ENCODE measurements around the gene KCNG2. TPM values are rescaled to one million over a fixed set of nuclear protein-coding genes. Genes with fewer than 3 reads are reported as not detected.

Gene KCNG2
- total RNA-seq, 1 experiment from 2014 or later, result not detected

GRCh38 chr18:79936641-79937040 is 138.9 kb downstream of the KCNG2 start:
- DNase-seq (ENCODE audit: low read depth), result no peak

GRCh38 chr18:79937103-79937860 is 139.5 kb downstream of the KCNG2 start:
- no peak for DNase-seq (ENCODE audit: low read depth)

GRCh38 chr18:79938196-79938595 is 140.5 kb downstream of the KCNG2 start:
- DNase-seq (ENCODE audit: low read depth), result no peak

- no peak for DNase-seq (ENCODE audit: low read depth)
These were observed 141.4 kb downstream of the KCNG2 start for GRCh38 chr18:79939096-79939495.

- no peak for DNase-seq (ENCODE audit: low read depth)
These were observed 142.5 kb downstream of the KCNG2 start for GRCh38 chr18:79940126-79940813.

GRCh38 chr18:79940814-79941472 is 143.2 kb downstream of the KCNG2 start:
- DNase-seq (ENCODE audit: low read depth), result no peak

- no peak for DNase-seq (ENCODE audit: low read depth)
These were observed 143.9 kb downstream of the KCNG2 start for GRCh38 chr18:79941473-79942119.

GRCh38 chr18:79942211-79942610 is 144.5 kb downstream of the KCNG2 start:
- DNase-seq (ENCODE audit: low read depth), result no peak

- no peak for DNase-seq (ENCODE audit: low read depth)
These were observed 145.3 kb downstream of the KCNG2 start for GRCh38 chr18:79942786-79943607.

GRCh38 chr18:79943608-79944125 is 145.9 kb downstream of the KCNG2 start:
- DNase-seq (ENCODE audit: low read depth), result no peak

- no peak for DNase-seq (ENCODE audit: low read depth)
These were observed 146.5 kb downstream of the KCNG2 start for GRCh38 chr18:79944126-79944731.

- DNase-seq (ENCODE audit: low read depth), result no peak
These were observed 147.0 kb downstream of the KCNG2 start for GRCh38 chr18:79944746-79945117.

- no peak for DNase-seq (ENCODE audit: low read depth)
These were observed 147.6 kb downstream of the KCNG2 start for GRCh38 chr18:79945118-79946042.

GRCh38 chr18:79947054-79947755 is 149.5 kb downstream of the KCNG2 start:
- DNase-seq (ENCODE audit: low read depth), result no peak

- DNase-seq (ENCODE audit: low read depth), result no peak
These were observed 150.3 kb downstream of the KCNG2 start for GRCh38 chr18:79947881-79948610.

GRCh38 chr18:79948719-79949411 is 151.1 kb downstream of the KCNG2 start:
- DNase-seq (ENCODE audit: low read depth), result no peak

Measured in HT1080 (cell line).